ENCODE measurements around the gene AXDND1. TPM values are rescaled to one million over a fixed set of nuclear protein-coding genes. Genes with fewer than 3 reads are reported as not detected.

AXDND1 gene
- total RNA-seq, 1 donor from 2014 or later: not detected

DNA sequence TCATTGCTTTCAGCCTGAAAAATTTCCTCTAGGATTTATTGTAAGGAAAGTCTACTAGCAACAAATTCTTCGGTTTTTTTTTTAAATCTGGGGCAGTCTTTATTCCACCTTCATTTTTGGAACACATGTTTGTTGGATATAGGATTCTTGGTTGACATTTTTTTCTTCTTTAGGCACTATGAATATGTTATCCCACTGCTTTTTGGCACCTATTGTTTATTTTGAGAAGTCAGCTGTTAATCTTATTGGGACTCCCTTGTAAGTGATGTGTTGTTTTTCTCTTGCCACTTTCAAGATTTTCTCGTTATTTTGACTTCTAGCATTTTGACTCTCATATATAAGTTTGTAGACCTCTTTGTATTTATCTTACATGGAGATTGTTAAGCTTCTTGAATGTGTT, 110.7 kb downstream of the AXDND1 start:
- TF ChIP-seq, protein P1, sequence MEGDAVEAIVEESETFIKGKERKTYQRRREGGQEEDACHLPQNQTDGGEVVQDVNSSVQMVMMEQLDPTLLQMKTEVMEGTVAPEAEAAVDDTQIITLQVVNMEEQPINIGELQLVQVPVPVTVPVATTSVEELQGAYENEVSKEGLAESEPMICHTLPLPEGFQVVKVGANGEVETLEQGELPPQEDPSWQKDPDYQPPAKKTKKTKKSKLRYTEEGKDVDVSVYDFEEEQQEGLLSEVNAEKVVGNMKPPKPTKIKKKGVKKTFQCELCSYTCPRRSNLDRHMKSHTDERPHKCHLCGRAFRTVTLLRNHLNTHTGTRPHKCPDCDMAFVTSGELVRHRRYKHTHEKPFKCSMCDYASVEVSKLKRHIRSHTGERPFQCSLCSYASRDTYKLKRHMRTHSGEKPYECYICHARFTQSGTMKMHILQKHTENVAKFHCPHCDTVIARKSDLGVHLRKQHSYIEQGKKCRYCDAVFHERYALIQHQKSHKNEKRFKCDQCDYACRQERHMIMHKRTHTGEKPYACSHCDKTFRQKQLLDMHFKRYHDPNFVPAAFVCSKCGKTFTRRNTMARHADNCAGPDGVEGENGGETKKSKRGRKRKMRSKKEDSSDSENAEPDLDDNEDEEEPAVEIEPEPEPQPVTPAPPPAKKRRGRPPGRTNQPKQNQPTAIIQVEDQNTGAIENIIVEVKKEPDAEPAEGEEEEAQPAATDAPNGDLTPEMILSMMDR (IDR thresholded peaks at IDR 0.05; ENCODE audit: partially characterized antibody, unreplicated experiment): no peak
- peaks cover 35% of the 10 kb centered on the region for H3K36me3 Mint-ChIP-seq (ENCODE audit: unreplicated experiment)
- H3K4me3 Mint-ChIP-seq (ENCODE audit: unreplicated experiment): no peak overlapping the region
- H3K4me1 Mint-ChIP-seq (ENCODE audit: low read depth, unreplicated experiment): no peaks in the 10 kb centered on the region
- H3K9me3 Mint-ChIP-seq (ENCODE audit: unreplicated experiment): peaks cover 9% of the 10 kb centered on the region
- no peaks in the 10 kb centered on the region for H3K27me3 Mint-ChIP-seq (ENCODE audit: unreplicated experiment)
- no peak overlapping the region for H3K27ac Mint-ChIP-seq (ENCODE audit: unreplicated experiment)
- DNase-seq: no peak

DNA sequence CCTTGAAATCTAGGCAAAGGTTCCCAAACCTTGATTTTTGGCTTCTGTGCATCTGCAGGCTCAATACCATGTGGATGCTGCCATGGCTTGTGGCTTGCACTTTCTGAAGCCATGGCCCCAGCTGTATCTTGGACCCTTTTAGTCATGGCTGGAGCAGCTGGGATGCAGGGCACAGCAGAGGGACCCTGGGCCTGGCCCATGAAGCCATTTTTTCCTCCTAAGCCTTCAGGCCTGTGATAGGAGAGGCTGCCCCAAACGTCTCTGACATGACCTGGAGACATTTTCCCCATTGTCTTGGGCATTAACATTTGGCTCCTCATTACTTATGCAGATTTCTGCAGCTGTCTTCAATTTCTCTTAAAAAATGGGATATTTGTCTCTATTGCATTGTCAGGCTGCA, 112.6 kb downstream of the AXDND1 start:
- no peaks in the 10 kb centered on the region for H3K27me3 Mint-ChIP-seq (ENCODE audit: unreplicated experiment)
- H3K36me3 Mint-ChIP-seq (ENCODE audit: unreplicated experiment): peaks cover 35% of the 10 kb centered on the region
- no peaks in the 10 kb centered on the region for H3K4me1 Mint-ChIP-seq (ENCODE audit: low read depth, unreplicated experiment)

DNA sequence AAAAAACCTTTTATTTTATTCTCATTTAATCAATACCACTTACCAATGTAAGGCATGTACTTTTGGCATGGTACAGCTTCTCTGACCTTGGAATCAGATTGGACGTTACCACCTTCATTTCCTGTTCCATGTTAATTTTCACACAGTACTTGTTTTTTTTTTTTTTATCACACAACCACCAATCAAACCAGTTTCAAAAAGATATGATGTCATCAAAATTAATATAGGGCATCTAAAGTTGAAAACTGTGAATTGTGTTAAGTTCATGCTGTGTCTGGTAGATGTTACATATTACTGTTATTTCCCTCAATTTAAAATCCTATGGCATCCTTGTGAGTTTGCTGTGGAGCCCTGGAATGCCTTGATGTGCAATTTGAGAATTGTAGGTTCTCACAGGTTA, 124.8 kb downstream of the AXDND1 start:
- Mint-ChIP-seq H3K4me3 (ENCODE audit: unreplicated experiment) (no peak overlapping the region), H3K27ac (ENCODE audit: unreplicated experiment) (no peak overlapping the region), H3K27me3 (ENCODE audit: unreplicated experiment) (no peaks in the 10 kb centered on the region), H3K4me1 (ENCODE audit: low read depth, unreplicated experiment) (no peaks in the 10 kb centered on the region), H3K36me3 (ENCODE audit: unreplicated experiment) (no peaks in the 10 kb centered on the region), H3K9me3 (ENCODE audit: unreplicated experiment) (no peaks in the 10 kb centered on the region)
- no peak for DNase-seq
- TF ChIP-seq, protein P1 (IDR thresholded peaks at IDR 0.05; ENCODE audit: partially characterized antibody, unreplicated experiment): no peak

More for the DNA sequence above, 112.6 kb downstream of the AXDND1 start:
- no peak overlapping the region for H3K4me3 Mint-ChIP-seq (ENCODE audit: unreplicated experiment)
- no peak for DNase-seq
- no peak overlapping the region for H3K27ac Mint-ChIP-seq (ENCODE audit: unreplicated experiment)
- H3K9me3 Mint-ChIP-seq (ENCODE audit: unreplicated experiment): peaks cover 9% of the 10 kb centered on the region
- TF ChIP-seq, protein P1 (IDR thresholded peaks at IDR 0.05; ENCODE audit: partially characterized antibody, unreplicated experiment): no peak

DNA sequence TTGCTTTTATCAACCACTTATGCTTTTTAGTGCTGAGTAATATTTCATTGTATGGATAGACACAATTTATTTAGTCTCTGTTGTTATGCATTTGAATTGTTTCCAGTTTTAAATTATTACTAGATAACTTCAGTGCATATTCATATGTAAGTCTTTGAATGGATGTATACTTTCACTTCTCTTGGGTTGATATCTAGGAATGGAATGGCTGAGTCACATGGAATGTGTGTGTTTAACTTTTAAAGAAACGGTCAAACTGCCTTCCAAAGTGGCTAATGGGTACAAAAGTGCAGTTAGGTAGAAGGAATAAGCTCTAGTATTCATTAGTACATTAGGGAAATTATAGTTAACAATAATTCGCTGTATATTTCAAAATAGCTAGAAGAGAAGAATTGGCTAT, 127.6 kb downstream of the AXDND1 start:
- no peak overlapping the region for H3K27ac Mint-ChIP-seq (ENCODE audit: unreplicated experiment)
- no peaks in the 10 kb centered on the region for H3K4me1 Mint-ChIP-seq (ENCODE audit: low read depth, unreplicated experiment)
- no peaks in the 10 kb centered on the region for H3K27me3 Mint-ChIP-seq (ENCODE audit: unreplicated experiment)
- H3K9me3 Mint-ChIP-seq (ENCODE audit: unreplicated experiment): no peaks in the 10 kb centered on the region
- H3K36me3 Mint-ChIP-seq (ENCODE audit: unreplicated experiment): no peaks in the 10 kb centered on the region
- DNase-seq: no peak
- TF ChIP-seq, protein P1 (IDR thresholded peaks at IDR 0.05; ENCODE audit: partially characterized antibody, unreplicated experiment): no peak
- H3K4me3 Mint-ChIP-seq (ENCODE audit: unreplicated experiment): no peak overlapping the region

DNA sequence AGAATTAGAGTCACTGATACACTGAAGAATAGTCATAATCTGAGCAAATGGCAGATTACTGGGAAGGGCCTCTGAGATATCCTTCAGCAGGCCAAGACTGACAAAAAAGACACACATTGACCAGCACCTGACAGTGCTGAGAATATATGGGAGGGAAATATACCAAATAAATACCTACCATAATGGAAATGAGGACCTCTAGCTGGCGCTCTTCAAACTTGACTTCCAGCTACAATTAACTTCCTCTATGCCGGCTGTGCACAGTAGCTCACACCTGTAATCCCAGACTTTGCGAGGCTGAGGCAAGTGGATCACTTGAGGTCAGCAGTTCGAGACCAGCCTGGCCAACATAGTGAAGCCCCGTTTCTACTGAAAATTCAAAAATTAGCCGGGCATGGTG, 140.4 kb downstream of the AXDND1 start:
- no peaks in the 10 kb centered on the region for H3K36me3 Mint-ChIP-seq (ENCODE audit: unreplicated experiment)
- no peaks in the 10 kb centered on the region for H3K27me3 Mint-ChIP-seq (ENCODE audit: unreplicated experiment)
- TF ChIP-seq, protein P1 (IDR thresholded peaks at IDR 0.05; ENCODE audit: partially characterized antibody, unreplicated experiment): no peak

More for the DNA sequence above, 140.4 kb downstream of the AXDND1 start:
- no peaks in the 10 kb centered on the region for H3K4me1 Mint-ChIP-seq (ENCODE audit: low read depth, unreplicated experiment)
- no peak overlapping the region for H3K27ac Mint-ChIP-seq (ENCODE audit: unreplicated experiment)
- no peak for DNase-seq
- no peak overlapping the region for H3K4me3 Mint-ChIP-seq (ENCODE audit: unreplicated experiment)
- no peaks in the 10 kb centered on the region for H3K9me3 Mint-ChIP-seq (ENCODE audit: unreplicated experiment)
